NCI-H187 treated with DMSO at 0.1 percent for 48 hours (cell line): ENCODE results near the gene MTUS2.

Experiments
- DNase-seq: peaks from one replicate; lab custom pipeline; 2025; lab: John Stamatoyannopoulos, UW

MTUS2 gene

GRCh38 chr13:29484796-29485195 lies 664.7 kb downstream of the MTUS2 start:
- no peak for DNase-seq

DNA sequence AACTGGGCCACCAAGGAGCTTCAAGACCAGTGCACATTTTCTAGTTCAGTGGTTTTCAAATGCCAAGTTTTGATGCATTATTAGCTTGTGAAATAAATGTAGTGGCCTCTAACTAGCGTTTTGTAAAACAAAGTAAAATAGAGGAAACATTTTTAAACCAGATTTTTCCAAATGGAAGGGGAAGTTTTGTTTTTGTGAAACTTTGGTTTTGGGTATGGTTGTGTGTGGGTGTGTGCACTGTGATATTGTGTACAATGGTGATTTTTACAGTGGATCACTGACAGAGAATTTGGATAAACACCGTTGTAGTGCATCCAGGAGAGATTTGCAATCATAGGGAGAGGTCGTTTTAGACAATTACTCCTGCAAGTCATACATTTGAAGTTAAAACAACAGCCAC lies 666.4 kb downstream of the MTUS2 start:
- DNase-seq: no peak

- no peak for DNase-seq
Measured at GRCh38 chr13:29487466-29488454, 667.6 kb downstream of the MTUS2 start.

DNA sequence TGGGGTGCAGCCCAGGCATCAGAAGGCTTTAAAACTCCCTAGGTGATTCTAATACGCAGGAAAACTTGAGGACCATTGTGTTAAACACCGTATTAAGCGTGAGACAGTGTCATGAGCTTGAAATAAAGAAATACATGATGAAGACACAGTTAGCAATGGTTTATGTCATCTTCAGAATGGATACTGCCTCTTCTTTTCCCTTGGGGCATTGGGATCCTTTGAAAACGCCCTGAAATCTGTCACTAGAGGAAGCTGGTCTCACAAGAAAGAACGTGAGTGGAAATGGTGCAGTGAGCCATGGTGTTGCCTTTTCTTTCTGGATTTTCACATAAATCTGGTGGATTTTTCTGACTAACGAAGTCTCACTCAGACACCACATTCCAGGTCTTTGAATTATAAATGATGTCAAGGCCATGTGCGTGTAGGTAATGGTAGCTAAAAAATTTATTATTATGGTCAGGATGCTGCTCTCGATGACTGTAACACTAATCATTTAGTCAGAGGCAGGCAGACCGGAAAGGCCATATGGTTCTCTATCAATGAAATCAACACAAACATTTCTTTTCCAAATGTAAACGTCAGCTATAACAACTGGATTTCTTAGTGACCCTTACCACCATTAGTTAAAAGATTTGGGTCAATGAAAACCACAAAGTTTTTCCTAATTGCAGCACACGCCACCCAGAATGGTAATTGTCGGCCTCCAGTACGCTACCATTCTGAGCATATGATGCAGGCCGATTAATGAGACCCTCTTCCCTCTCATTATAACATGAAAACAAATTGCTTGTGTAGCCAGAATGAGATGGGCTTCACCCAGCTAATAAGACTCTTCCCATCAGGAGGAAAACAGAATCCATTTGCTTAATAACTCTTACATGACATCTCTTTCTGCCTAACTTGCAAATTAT lies 669.8 kb downstream of the MTUS2 start:
- DNase-seq: no peak

GRCh38 chr13:29490561-29490885 lies 670.4 kb downstream of the MTUS2 start:
- no peak for DNase-seq

- DNase-seq: no peak
Measured at GRCh38 chr13:29491248-29491647, 671.1 kb downstream of the MTUS2 start.

- no peak for DNase-seq
Measured at GRCh38 chr13:29493796-29494195, 673.7 kb downstream of the MTUS2 start.

DNA sequence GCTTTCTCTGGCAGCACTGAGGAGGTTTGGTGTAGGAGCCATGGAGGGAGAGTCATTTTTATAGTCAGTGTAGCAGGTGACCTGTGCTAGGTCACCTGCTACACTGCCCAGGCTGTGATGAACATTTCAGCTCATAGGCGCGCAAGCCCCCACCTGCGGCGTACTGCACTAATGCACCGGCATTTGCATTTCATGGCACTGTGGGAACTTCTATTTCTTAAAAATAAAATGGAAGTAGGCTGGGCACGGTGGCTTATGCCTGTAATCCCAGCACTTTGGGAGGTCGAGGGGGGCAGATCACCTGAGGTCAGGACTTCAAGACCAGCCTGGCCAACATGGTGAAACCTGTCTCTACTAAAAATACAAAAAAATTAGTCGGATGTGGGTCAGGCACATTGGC lies 674.4 kb downstream of the MTUS2 start:
- DNase-seq: no peak

GRCh38 chr13:29496241-29496712 lies 676.1 kb downstream of the MTUS2 start:
- DNase-seq: no peak

DNA sequence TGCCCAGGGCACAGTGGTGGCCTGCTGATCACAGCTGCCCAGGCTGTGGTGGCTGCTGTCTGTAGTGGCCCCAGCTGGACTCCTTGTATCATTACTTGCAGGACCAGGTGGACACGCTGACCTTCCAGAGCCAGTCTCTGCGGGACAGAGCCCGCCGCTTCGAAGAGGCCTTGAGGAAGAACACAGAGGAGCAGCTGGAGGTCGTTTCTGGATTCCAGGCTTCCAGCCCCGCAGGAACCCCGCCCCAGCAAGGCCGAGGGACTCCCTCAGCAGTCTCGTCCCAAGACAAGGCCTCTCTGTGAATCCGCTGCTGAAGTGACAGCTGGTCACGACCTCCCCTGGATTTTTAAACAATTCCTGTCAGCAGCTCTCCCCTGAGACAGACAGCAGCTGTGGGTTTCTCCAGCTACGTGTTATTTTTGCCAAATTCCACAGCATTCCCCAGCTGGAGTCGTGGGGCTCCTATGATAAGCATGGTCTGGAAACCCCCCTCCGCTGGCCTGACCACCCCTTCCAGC lies 677.1 kb downstream of the MTUS2 start:
- no peak for DNase-seq

- no peak for DNase-seq
Measured at GRCh38 chr13:29498426-29499040, 678.4 kb downstream of the MTUS2 start.

GRCh38 chr13:29499506-29500165 lies 679.5 kb downstream of the MTUS2 start:
- DNase-seq: no peak

- DNase-seq: no peak
Measured at GRCh38 chr13:29500386-29500785, 680.2 kb downstream of the MTUS2 start.

DNA sequence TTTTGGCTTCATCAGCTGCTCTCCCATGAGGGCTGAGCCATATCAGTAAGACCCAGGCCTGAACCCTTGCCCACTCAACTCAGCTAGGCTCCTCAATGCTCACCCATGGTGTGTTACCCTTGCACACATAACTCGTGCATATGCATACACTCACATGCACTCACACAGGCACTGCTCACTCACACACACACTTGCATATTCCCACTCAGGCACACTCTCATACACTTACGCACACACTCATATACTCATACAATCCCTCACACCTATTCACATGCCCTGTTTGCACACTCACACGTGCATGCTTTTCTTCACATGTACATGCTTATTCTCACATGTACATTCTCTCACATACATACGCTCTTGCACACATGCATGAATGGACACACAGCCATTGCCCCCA lies 681.5 kb downstream of the MTUS2 start:
- no peak for DNase-seq

DNA sequence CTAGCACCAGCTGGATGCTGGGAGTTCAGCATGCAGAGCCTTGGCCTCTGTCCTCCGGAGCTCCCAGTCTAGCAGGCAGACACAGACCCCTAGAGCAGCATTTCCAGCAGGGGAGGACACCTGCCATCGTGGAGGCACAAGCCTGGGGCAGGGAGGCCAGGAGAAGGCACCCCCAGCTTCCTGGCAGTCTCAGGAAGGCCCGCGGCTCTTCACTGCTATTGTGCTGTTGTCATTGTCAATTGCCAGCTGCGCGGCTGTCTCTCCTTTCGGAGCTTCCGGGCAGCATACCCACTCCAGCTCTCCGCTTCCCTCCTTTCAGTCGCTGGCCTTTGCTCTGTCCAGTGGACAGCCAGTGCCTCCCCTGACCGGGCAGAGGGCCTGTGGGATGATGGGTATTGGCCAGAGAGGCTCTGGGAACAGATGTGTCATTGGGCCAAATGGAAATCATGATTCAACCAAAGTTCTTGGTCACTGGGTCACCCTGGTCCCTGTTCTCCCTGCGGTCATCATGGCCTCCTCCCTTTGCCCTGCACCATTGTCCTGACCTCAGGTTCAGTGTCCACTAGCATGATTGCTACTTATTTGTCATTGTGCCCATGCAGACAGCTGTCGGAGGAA lies 682.4 kb downstream of the MTUS2 start:
- DNase-seq: no peak

GRCh38 chr13:29503041-29503837 lies 683.1 kb downstream of the MTUS2 start:
- no peak for DNase-seq

DNA sequence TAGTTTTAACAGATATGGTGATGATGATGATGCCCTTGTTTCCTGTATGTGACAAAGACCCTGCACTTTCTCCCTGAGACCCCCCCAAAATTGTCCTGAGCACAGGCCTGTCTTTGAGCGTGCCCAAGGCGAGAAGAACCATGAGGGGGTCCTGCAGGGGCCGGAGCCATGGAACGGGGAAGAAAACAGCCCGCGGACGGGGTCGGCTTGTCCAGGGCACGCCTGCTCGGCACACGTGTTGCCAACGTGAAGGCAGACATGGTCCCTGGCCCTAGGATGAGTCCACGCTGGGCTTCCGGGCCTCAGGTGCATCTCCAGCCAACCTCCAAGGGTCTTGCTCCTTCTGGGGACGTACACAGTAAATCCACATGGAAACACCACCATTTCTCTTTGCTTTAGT lies 684.6 kb downstream of the MTUS2 start:
- no peak for DNase-seq

DNA sequence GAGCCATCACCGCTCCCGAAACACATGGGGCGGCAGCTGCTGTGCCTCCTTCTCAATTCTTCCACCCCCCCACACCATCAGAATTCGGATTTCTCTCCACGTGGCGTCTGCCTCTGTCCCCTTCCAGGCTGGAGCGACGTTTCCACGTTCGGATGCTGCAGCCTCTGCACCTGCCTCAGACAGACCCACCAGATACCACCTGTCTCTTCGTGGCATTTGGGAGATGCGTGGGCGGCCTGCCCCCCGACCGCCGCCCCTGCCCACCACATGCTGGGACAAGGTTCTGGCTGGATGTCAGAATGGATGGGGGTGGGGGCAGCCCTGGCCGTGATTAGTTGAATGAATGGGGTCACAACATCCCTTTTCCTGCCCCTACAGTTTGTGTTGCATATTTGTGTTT lies 685.4 kb downstream of the MTUS2 start:
- no peak for DNase-seq

- no peak for DNase-seq
Measured at GRCh38 chr13:29505950-29506349, 685.8 kb downstream of the MTUS2 start.

- peak; percentile 30 for DNase-seq
Measured at GRCh38 chr13:29507356-29507755, 687.2 kb downstream of the MTUS2 start.
